Measurements from ENCODE around the gene KLK15. TPM values are rescaled to one million over a fixed set of nuclear protein-coding genes. Genes with fewer than 3 reads are reported as not detected.

The KLK15 gene, protein sequence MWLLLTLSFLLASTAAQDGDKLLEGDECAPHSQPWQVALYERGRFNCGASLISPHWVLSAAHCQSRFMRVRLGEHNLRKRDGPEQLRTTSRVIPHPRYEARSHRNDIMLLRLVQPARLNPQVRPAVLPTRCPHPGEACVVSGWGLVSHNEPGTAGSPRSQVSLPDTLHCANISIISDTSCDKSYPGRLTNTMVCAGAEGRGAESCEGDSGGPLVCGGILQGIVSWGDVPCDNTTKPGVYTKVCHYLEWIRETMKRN
- not detected for total RNA-seq

DNA sequence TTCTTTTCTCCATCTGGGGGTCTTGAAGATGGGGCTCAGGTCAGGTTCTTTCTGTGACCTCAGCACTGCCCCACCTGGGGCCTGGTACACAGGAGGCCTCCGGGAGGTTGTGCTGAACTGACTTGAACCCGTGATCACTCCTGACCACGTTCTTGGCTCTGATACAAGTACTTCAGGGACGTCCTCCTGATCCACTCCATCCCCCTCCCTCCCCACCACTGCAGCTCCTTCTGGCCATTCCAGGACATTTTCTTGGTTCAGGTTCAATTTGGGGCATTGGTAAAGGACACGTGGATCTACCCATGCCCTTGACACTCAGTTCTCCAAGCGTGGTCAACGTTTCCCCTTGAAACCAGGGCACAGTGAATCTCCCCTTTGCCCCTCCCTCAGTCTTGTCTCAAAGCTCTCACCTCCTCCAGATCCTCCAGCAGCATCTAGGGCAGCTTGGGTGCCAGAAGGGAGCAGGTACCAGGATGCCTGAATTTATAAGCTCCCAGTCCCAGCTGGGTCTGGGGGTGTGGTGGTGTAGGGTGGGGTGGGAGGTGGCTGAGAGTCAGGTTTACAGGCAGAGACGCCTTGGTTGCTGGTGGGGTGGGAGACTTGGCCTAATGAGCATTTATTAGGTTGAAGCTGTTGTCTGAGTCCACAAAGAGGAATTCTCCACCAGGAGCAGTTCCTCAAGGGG is at the start of gene KLK15:
KLK15 (minus strand) TSS at position 458 of the 685 bp plus-strand sequence. CDS start 2,082 bp downstream, outside the sequence.

DNA sequence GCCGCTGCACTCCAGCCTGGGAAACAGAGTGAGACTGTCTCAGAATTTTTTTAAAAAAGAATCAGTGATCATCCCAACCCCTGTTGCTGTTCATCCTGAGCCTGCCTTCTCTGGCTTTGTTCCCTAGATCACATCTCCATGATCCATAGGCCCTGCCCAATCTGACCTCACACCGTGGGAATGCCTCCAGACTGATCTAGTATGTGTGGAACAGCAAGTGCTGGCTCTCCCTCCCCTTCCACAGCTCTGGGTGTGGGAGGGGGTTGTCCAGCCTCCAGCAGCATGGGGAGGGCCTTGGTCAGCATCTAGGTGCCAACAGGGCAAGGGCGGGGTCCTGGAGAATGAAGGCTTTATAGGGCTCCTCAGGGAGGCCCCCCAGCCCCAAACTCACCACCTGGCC is 39.7 kb upstream of the KLK15 start, which contains the start of gene KLK2:
KLK2 (plus strand) TSS at position 384 of the 400 bp plus-strand sequence. CDS start 35 bp downstream, outside the sequence.

DNA sequence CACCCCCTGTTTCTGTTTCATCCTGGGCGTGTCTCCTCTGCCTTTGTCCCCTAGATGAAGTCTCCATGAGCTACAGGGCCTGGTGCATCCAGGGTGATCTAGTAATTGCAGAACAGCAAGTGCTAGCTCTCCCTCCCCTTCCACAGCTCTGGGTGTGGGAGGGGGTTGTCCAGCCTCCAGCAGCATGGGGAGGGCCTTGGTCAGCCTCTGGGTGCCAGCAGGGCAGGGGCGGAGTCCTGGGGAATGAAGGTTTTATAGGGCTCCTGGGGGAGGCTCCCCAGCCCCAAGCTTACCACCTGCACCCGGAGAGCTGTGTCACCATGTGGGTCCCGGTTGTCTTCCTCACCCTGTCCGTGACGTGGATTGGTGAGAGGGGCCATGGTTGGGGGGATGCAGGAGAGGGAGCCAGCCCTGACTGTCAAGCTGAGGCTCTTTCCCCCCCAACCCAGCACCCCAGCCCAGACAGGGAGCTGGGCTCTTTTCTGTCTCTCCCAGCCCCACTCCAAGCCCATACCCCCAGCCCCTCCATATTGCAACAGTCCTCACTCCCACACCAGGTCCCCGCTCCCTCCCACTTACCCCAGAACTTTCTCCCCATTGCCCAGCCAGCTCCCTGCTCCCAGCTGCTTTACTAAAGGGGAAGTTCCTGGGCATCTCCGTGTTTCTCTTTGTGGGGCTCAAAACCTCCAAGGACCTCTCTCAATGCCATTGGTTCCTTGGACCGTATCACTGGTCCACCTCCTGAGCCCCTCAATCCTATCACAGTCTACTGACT is 21.4 kb upstream of the KLK15 start, which contains the start of gene KLK3:
KLK3 (plus strand) TSS at position 280 of the 775 bp plus-strand sequence; CDS start at position 321, 41 bp downstream.

DNA sequence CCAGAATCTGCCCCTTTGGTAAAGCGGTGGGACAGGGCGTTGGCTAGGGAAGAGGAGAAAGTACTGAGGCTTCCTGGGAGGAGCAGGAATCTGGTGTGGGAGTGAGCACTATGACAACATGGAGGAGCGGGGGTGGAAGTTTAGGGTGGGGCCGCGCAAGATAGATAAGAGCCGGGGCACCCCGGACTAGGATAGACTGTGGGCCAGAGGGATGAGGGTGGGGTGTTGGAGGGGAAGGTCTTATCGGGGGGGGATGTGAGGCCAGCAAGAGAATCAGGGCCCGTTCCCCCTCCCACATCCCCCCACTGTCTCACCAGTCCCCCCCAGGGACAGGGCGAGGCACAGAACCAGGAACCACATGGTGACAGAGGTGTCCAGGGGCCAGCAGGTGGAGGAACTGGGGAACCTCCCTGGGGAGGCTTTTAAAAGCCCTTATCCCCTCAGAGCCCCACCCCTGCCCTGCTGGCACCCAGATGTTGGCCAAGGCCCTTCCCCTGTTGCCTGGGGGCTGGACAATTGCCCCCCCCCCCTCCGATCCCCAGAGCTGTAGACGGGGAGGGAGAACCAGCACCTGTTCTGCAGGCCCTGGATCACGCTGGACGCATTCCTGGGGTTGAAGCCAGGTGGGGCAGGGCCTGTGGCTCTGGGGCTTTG is 9.9 kb downstream of the KLK15 start, which contains the start of gene KLK1:
KLK1 (minus strand) TSS at position 399 of the 654 bp plus-strand sequence; CDS start at position 360, 39 bp downstream.

DNA sequence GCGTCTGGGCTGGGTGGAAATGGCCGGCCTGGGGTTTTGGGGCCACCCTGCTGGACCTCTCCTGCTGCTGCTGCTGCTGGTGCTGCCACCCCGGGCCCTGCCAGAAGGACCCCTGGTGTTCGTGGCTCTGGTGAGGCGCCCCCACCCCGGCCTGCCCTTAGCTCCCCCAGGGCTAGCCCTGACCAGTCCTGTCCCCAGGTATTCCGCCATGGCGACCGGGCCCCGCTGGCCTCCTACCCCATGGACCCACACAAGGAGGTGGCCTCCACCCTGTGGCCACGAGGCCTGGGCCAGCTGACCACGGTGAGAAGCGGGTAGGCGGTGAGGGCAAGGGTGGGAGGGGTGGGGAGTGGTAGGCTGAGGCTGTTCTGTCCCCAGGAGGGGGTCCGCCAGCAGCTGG is 43.0 kb downstream of the KLK15 start, which contains the start of gene ACP4:
ACP4 (plus strand) TSS at position 20 of the 400 bp plus-strand sequence; CDS start at position 20, 0 bp downstream.

Small RNAs within 50 kb of the gene (small RNA-seq; reads per million reads assigned to genes)
- gene SNORD88A (133 reads per million, percentile 97 among the genes with 10 or more reads in this experiment), gene SNORD88B (not detected), gene SNORD88C (not detected)

Other genes starting within 250 kb of the KLK15 start
- 36.0 TPM for gene SYT3, start 193.7 kb downstream of the KLK15 start, total RNA-seq
- not detected for gene C19orf81, start 184.1 kb downstream of the KLK15 start, total RNA-seq
- 23.3 TPM for gene SHANK1, start 113.8 kb downstream of the KLK15 start, total RNA-seq
- gene CLEC11A, start 110.2 kb downstream of the KLK15 start, total RNA-seq = 2.5 TPM
- gene GPR32, start 63.1 kb downstream of the KLK15 start, total RNA-seq = not detected
- gene ACP4, start 43.2 kb downstream of the KLK15 start, total RNA-seq = not detected
- gene KLK1, start 9.8 kb downstream of the KLK15 start, total RNA-seq = not detected
- gene KLK3, start 21.3 kb upstream of the KLK15 start, total RNA-seq = not detected
- gene KLK2, start 39.9 kb upstream of the KLK15 start, total RNA-seq = not detected
- not detected for gene KLK4, start 77.8 kb upstream of the KLK15 start, total RNA-seq
- 0.69 TPM for gene KLK5, start 119.5 kb upstream of the KLK15 start, total RNA-seq
- gene KLK6, start 136.0 kb upstream of the KLK15 start, total RNA-seq = not detected
- not detected for gene KLK7, start 150.3 kb upstream of the KLK15 start, total RNA-seq
- not detected for gene KLK8, start 168.0 kb upstream of the KLK15 start, total RNA-seq
- 3.2 TPM for gene KLK10, start 186.1 kb upstream of the KLK15 start, total RNA-seq
- not detected for gene KLK11, start 193.0 kb upstream of the KLK15 start, total RNA-seq
- gene KLK12, start 201.4 kb upstream of the KLK15 start, total RNA-seq = not detected
- gene KLK13, start 231.5 kb upstream of the KLK15 start, total RNA-seq = 0.23 TPM
- gene KLK14, start 249.3 kb upstream of the KLK15 start, total RNA-seq = not detected

Measured in diencephalon (tissue), 1 donor.